GM19397 (cell line): ENCODE data around the gene P2RX4.
"Not testable (repeated sequence)": the region's sequence is repeated elsewhere in the genome, so short reads cannot be mapped to it uniquely, and the experiment has no call there.

ENCODE experiments used
- ATAC-seq: cut with Tn5 transposase; IDR thresholded peaks from one replicate; pipeline ENCODE4 v1.9.1; 2021; ENCODE audit warnings: mild to moderate bottlenecking, moderate library complexity; ENCODE audit not compliant: unreplicated experiment

P2RX4 gene, protein sequence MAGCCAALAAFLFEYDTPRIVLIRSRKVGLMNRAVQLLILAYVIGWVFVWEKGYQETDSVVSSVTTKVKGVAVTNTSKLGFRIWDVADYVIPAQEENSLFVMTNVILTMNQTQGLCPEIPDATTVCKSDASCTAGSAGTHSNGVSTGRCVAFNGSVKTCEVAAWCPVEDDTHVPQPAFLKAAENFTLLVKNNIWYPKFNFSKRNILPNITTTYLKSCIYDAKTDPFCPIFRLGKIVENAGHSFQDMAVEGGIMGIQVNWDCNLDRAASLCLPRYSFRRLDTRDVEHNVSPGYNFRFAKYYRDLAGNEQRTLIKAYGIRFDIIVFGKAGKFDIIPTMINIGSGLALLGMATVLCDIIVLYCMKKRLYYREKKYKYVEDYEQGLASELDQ

DNA sequence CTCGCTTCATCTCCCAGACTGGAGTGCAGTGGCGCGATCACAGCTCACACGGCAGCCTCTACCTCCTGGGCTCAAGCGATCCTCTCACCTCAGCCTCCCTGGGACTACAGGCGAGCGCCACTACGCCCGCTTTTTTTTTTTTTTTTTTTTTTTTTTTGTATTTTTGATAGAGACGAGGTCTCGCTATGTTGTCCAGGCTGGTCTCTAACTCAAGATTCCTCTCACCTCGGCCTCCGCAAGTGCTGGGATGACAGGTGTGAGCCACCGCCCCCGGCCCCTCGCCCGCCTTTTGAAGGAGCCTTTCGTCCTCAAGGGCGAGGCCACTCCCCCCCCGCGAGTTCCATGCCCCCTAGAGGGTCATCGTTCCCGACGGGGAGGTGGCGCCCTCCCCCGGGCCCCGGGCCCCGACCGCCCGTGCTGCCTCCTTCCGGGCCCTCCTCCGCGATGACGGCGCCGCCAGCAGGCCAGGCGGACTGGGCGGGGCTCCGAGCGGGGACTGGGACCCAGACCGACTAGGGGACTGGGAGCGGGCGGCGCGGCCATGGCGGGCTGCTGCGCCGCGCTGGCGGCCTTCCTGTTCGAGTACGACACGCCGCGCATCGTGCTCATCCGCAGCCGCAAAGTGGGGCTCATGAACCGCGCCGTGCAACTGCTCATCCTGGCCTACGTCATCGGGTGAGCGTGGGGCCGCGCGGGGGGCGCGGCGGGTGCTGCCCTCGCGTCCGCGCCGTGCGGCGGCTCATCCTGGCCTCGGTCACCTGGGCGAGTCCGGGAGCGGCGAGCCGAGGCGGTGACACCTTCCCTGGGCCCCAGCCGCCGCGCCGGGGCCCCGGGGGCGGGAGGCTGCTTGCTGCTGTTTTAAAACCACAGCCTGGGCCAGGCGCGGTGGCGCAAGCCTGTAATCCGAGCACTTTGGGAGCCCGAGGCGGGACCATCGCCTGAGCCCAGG, at the start of gene P2RX4:
TSS of gene P2RX4 (plus strand) at position 506 of the 949 bp plus-strand sequence. CDS start at position 542, 36 bp downstream.
- ATAC-seq: peak; percentile 81

DNA sequence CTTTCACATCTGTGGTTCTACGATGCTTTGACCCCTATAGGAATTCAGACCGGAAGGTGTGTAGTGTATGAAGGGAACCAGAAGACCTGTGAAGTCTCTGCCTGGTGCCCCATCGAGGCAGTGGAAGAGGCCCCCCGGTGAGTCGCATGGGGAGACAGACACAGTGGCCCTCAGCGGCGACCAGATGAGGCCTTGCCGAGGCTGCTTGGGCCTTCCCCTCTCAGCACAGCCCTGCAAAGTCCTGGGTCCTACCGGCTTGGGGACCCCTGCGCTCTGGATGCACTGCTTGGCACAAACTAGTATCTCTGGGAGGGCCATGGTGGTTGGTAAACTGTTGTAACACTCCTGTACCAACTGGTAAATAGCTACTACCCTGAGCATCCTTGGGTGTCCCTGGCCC, 47.5 kb upstream of the P2RX4 start:
- ATAC-seq: no peak

DNA sequence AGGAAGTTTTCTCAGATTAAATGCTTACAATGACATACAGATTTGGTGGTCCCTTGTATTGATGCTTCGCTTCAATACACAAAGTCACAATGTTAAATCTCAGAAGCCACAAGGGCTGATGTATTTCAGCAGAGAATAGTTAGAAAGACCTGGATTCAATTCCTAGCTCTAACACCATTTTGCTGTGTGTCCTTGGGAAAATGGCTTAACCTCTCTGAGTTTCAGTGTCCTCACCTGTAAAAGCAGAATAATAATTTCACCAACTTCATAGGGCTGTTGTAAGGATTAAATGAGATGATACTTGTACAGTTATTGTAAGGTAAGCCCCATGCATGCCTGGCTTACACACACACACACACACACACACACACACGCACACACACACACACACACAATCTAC, 46.9 kb upstream of the P2RX4 start:
- ATAC-seq: no peak

DNA sequence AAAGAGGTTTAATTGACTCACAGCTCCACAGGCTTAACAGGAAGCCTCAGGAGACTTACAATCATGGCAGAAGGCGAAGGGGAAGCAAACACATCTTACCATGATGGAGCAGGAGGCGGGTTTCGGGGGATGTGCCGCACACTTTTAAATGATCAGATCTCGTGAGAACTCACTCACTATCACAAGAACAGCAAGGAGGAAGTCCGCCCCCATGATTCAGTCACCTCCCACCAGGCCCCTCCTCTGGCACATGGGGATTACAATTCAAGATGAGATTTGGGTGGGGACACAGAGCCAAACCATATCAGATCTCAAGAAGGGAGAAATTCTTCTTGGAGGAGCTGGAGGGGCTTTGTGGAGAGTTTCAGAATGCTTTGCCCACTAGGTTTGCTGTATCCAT, 45.1 kb upstream of the P2RX4 start:
- not testable (repeated sequence) for ATAC-seq

DNA sequence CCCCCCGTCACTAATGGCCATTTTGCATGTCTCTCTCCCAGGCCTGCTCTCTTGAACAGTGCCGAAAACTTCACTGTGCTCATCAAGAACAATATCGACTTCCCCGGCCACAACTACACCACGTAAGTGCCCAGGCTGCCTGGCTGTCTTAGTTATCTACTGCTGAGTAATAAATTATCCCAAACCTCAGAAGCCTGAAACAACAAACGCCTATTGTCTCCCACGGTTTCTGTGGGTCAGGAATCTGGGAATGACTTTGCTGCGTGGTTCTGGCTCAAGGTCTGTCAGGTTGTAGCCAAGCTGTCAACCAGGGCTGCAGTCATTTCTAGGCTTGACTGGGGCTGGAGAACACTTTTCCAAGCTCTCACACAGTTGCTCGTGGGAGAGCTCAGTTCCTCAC, 44.6 kb upstream of the P2RX4 start:
- ATAC-seq: no peak

DNA sequence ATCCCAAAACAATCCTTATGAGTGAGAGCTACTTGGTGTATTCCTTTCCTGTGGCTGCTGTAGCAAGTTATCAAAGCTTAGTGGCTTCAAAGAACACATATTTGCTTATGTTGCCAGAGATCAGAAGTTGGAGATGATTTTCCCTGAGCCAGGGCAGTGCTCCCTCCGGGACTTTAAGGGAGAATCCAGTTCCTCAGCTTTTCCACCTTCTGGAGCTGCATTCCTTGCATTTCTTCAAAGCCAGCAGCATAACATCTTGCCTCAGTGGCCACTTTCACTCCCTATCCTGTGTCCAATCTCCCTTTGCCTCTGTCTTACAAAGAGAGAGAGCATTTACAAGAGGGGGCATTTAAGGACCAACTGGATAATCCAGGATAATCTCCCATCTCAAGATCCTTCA, 43.6 kb upstream of the P2RX4 start:
- no peak for ATAC-seq

DNA sequence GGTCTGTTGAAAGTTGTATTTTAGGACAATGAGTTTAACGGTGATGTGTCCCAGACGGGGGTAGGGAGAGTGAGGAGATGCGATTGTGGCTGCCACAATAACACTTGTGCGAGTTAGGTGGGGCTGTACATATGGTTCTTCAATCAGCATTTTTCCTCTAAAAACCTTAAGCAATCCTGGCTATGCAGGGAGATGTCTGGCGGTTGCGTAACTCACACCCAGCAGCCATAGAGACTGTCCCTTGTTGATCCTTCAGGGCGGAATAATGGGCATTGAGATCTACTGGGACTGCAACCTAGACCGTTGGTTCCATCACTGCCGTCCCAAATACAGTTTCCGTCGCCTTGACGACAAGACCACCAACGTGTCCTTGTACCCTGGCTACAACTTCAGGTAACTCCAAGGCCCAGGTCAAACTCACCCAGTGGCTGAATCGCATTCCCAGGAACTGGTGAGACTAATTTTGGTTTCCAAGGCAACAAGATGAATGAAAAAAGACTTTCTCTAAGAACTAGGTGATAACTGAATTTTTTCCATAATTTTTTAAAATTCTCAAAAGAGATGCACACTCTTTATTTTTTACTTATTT, 42.6 kb upstream of the P2RX4 start:
- ATAC-seq: no peak

DNA sequence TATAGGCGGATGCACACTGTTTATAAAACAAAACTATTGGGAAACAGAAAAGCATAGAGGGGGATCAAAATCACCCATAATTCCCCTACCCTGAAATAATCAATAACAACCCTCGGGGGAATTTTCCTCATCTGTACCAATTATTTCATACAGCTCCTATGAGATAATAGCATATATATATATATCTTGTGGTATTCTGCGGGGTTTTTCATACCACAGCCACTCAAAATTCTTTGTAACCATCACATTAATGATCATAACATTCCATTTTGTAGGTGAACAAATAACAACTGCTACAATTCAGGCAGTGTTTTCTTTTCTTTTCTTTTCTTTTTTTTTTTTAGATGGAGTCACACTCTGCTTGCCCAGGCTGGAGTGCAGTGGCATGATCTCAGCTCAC, 42.0 kb upstream of the P2RX4 start:
- no peak for ATAC-seq

DNA sequence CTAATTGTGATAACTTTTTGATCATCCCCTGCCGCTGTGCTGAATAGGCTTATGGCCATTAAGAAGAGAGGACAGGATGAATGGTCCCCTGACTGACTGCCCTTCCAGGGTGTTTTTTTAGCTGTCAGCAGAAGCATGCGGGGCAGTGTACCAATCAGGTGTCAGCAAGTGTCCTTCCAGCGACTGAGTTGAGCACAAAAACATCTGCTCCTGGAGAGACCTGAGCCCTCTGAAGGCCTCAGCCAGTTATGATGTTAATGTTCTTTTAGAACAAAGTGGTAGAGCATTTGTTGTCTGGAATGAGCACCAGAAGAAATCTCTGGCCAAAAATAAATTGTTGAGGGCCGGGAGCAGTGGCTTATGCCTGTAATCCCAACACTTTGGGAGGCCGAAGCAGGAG, 39.8 kb upstream of the P2RX4 start:
- ATAC-seq: no peak

DNA sequence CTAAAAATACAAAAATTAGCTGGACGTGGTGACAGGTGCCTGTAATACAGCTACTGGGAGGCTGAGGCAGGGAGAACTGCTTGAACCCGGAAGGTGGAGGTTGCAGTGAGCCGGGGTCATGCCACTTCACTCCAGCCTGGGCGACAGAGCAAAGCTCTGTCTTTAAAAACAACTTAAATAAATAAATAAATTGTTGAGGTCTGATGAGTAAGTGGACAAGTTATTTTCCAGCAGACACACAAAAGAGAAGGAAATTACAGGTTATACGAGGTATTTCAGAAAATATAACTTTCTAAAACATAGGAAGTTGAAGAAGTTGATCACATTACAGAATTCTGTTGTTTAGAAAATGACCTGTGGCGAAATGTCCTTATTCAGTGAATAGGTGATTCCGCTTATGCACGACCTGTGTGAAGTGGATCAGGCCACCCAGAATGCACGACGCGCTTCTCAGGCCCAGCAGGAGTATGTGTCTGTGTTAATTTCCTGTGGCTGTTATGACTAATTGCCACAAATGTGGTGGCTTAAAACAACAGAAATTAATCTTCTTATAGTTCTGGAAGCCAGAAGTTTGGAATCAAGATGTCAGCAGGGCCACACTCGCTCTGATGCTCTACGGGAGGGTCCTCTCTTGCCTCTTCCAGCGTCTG, 39.2 kb upstream of the P2RX4 start:
- ATAC-seq: no peak

DNA sequence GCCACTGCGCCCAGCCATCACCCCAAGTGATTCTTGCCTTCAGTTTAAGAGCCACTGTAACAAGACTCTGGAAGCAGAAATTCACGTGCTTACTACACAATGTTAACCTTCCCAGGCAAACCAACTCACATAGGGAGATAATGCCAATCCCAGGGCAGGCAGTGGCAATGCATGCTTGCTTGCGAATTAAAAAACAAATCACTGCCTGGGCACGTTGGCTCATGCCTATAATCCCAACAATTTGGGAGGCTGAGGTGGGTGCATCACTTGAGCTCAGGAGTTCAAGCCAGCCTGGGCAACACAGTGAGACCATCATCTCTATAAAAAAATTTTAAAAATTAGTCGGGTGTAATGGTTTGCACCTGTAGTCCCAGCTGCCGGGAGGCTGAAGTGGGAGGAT, 37.8 kb upstream of the P2RX4 start:
- no peak for ATAC-seq

DNA sequence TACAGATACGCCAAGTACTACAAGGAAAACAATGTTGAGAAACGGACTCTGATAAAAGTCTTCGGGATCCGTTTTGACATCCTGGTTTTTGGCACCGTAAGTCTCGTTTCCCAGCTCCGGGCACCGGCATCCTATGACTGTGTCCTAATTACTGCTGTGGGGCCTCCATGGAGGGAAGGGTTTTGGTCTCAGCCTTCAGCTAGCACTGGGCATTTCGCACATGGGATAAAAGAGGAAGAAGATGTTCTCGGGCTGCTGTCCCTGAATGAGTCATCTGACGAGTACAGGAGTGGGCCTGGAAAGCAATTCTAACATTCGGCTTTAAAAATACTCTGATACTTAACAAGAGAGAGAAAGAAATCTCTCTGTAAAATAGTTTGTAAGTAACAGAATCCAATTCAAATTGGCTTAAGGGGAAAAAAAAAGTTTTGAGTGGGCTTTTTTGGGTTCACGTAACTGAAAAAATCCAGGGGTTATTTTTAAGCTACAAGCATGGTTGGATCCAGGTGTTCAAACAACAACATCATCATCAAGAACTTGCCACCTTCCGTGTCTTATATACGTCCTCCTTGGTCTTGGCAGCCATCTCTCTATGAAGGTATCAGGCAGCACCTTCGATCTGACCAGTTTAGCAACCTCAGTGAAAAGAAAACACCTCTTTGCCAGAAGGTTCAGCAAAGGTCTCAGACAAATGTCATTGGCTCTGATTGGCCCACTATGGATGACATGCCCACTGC, 34.4 kb upstream of the P2RX4 start:
- no peak for ATAC-seq

DNA sequence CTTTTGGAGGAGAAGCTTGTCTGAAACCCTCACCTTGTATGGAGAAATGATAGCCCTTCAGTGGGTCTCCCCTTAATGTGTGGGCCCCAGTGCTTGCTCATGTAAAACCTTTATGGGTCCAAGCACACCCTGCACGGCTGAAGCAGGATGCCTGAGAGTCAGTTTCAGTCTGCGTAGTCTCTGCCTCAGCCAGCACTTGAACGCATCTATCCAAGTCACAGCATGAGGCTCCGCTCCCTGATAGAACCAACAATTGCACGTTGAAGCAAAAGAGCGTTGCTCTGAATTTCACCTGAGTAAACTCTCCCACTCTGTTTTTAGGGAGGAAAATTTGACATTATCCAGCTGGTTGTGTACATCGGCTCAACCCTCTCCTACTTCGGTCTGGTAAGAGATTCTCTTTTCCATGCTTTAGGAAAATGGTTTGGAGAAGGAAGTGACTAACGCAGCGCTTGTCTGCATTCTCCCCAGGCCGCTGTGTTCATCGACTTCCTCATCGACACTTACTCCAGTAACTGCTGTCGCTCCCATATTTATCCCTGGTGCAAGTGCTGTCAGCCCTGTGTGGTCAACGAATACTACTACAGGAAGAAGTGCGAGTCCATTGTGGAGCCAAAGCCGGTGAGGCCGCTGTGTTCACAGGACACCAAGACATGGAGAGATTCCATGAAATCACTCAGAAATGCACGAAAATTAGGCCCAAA, 33.0 kb upstream of the P2RX4 start:
- ATAC-seq: no peak

DNA sequence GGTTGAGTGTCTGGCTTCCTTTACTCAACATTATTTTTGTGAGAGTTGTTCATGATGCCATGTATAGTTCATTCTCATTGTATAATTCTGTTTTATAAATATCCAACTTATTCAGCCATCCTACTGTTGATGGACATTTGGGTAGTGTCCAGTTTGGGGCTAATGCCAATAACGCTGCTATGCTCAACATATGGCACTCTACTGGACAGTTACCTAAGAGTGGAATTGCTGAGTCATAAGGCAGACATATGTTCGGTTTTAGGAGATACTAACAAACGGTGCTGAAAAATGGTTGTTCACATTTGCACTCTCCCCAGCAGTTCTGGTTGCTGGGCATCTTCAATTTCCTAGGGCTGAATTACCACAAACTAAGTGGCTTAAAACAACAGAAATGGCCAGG, 28.7 kb upstream of the P2RX4 start:
- ATAC-seq: no peak

DNA sequence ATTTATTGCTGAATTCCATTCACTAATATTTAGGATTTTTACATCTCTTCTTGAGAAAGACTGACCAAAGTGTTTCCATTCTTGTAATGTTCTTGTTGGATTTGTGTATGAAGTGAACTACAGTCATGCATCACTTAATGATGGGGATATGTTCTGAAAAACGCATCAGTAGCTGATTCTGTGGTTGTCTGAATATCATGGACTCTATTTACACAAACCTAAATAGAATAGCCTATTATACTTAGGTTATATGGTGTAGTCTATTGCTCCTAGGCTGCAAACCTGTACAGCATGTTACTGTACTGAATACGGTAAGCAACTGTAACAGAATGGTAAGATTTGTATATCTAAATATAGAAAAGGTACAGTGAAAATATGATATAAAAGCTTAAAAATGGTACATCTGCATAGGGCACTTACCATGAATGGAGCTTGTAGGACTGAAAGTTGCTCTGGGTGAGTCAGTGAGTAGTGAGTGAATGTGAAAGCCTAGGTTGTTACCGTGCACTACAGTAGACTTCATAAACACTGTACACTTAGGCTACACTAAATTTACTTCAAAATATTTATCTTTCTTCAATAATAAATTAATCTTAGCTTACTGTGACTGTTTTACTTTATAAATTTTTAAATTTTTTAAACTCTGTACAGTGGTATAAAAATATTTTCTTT, 27.6 kb upstream of the P2RX4 start:
- ATAC-seq: no peak

DNA sequence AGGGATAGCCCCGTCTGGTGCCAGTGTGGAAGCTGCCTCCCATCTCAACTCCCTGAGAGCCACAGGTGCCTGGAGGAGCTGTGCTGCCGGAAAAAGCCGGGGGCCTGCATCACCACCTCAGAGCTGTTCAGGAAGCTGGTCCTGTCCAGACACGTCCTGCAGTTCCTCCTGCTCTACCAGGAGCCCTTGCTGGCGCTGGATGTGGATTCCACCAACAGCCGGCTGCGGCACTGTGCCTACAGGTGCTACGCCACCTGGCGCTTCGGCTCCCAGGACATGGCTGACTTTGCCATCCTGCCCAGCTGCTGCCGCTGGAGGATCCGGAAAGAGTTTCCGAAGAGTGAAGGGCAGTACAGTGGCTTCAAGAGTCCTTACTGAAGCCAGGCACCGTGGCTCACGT, 25.5 kb upstream of the P2RX4 start:
- no peak for ATAC-seq

DNA sequence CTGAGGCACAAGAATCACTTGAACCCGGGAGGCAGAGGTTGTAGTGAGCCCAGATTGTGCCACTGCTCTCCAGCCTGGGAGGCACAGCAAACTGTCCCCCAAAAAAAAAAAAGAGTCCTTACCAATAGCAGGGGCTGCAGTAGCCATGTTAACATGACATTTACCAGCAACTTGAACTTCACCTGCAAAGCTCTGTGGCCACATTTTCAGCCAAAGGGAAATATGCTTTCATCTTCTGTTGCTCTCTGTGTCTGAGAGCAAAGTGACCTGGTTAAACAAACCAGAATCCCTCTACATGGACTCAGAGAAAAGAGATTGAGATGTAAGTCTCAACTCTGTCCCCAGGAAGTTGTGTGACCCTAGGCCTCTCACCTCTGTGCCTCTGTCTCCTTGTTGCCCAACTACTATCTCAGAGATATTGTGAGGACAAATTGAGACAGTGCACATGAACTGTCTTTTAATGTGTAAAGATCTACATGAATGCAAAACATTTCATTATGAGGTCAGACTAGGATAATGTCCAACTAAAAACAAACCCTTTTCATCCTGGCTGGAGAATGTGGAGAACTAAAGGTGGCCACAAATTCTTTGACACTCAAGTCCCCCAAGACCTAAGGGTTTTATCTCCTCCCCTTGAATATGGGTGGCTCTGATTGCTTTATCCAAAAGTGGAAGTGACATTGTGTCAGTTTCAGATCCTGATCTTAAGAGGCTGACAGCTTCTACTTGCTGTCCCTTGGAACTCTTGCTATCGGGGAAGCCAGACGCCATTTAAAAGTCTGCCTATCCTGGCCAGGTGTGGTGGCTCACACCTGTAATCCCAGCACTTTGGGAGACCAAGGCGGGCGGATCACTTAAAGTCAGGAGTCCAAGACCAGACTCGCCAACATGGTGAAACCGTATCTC, 24.7 kb upstream of the P2RX4 start:
- no peak for ATAC-seq

DNA sequence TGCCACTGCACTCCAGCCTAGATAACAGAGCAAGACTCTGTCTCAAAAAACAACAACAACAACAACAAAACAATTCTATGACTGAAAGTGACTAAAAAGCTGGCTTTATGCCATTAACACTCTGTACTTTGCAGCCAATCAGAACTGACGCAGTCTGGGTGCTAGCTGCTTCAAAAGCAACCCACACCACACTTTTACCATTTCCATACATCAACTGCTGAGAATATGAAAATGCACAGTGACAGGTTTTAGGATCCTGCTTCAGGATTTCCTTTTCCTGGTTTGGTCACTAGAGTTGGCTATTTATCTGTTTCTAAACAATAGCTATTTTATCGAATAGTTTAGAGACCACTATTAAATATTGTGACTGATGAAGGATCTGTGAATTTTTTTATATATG, 23.1 kb upstream of the P2RX4 start:
- no peak for ATAC-seq
